Activated CD4-positive, CD25-positive, alpha-beta regulatory T cell (primary cell): ENCODE data around the gene CLEC10A.
"Not testable (repeated sequence)": the region's sequence is repeated elsewhere in the genome, so short reads cannot be mapped to it uniquely, and the experiment has no call there.

Experiments used
- DNase-seq, 4 experiments: peaks; one replicate each; lab custom pipeline; 2025; lab: John Stamatoyannopoulos, UW

Gene CLEC10A

GRCh38 chr17:7079581-7080455 lies at the start of gene CLEC10A:
Gene CLEC10A, minus strand, starts transcription at chr17:7080251. Its CDS starts 1,439 bp downstream, at chr17:7078812.
- DNase-seq, result no peak

- DNase-seq, result no peak
Measured at GRCh38 chr17:7129311-7129710, 49.3 kb upstream of the CLEC10A start.

GRCh38 chr17:7128160-7128559 lies 48.1 kb upstream of the CLEC10A start:
- no peak for DNase-seq

GRCh38 chr17:7127501-7127900 lies 47.5 kb upstream of the CLEC10A start:
- DNase-seq, result not testable (repeated sequence)

GRCh38 chr17:7126386-7126785 lies 46.3 kb upstream of the CLEC10A start:
- not testable (repeated sequence) for DNase-seq

- no peak for DNase-seq
Measured at GRCh38 chr17:7124923-7125322, 44.9 kb upstream of the CLEC10A start.

- no peak for DNase-seq
Measured at GRCh38 chr17:7123844-7124243, 43.8 kb upstream of the CLEC10A start.

GRCh38 chr17:7122381-7122780 lies 42.3 kb upstream of the CLEC10A start:
- no peak for DNase-seq

- DNase-seq, result not testable (repeated sequence)
Measured at GRCh38 chr17:7120635-7121034, 40.6 kb upstream of the CLEC10A start.

- no peak for DNase-seq
Measured at GRCh38 chr17:7120123-7120522, 40.1 kb upstream of the CLEC10A start.

GRCh38 chr17:7119314-7119713 lies 39.3 kb upstream of the CLEC10A start:
- DNase-seq, result no peak

GRCh38 chr17:7114875-7115614 lies 35.0 kb upstream of the CLEC10A start:
- no peak for DNase-seq

GRCh38 chr17:7114241-7114874 lies 34.3 kb upstream of the CLEC10A start, which contains the start of gene ASGR2:
Gene ASGR2, minus strand, starts transcription at chr17:7114822. Its CDS starts 582 bp downstream, at chr17:7114240.
- no peak for DNase-seq

GRCh38 chr17:7113273-7114071 lies 33.4 kb upstream of the CLEC10A start:
- DNase-seq, result no peak

GRCh38 chr17:7112510-7113108 lies 32.6 kb upstream of the CLEC10A start:
- DNase-seq, result no peak

- no peak for DNase-seq
Measured at GRCh38 chr17:7111784-7112509, 31.9 kb upstream of the CLEC10A start.

GRCh38 chr17:7110617-7111306 lies 30.7 kb upstream of the CLEC10A start:
- DNase-seq, result no peak

GRCh38 chr17:7109461-7110322 lies 29.6 kb upstream of the CLEC10A start:
- no peak for DNase-seq

GRCh38 chr17:7108981-7109380 lies 28.9 kb upstream of the CLEC10A start:
- no peak for DNase-seq
